HEK293 (cell line): ENCODE data around the gene CMIP.

Experiments
- KLF17 ChIP-seq: fragments of 450-650 bp; formaldehyde crosslinking; IDR thresholded peaks from 2 replicates; pipeline ENCODE4 v1.5.1; 2016; ENCODE audit warnings: missing biosample characterization, missing genetic modification characterization
- ZNF664 ChIP-seq: fragments of 450-650 bp; formaldehyde crosslinking; IDR thresholded peaks from 2 replicates; pipeline ENCODE4 v1.5.1; 2016; ENCODE audit warnings: missing biosample characterization, missing genetic modification characterization
- TF ChIP-seq, protein P1 (sequence below): fragments of 450-650 bp; IDR thresholded peaks from 2 replicates; pipeline ENCODE4 v1.5.1; 2018; ENCODE audit warnings: missing biosample characterization, missing genetic modification characterization

DNA sequence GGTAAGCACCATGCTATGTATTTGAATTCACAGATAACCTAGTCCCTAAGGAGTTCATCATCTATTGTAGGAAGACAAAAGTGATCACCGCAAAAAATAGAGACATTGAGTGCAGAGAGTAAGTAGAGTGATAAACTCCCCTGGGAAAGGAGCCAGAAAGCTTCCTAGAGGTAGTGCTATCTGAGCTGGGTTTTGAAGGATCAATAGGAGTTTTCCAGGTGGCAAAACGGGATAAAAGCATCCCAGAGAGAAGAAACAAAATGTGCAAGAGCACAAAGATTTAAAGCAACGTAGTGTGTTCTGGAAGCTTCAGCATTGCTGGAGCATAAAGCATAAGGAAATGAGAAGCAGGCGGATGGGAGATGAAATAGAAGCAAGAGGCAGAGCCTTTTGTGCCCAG is 213.8 kb downstream of the CMIP start:
- no peak for TF ChIP-seq KLF17 (tag by site-specific recombination)
- TF ChIP-seq, protein P1, sequence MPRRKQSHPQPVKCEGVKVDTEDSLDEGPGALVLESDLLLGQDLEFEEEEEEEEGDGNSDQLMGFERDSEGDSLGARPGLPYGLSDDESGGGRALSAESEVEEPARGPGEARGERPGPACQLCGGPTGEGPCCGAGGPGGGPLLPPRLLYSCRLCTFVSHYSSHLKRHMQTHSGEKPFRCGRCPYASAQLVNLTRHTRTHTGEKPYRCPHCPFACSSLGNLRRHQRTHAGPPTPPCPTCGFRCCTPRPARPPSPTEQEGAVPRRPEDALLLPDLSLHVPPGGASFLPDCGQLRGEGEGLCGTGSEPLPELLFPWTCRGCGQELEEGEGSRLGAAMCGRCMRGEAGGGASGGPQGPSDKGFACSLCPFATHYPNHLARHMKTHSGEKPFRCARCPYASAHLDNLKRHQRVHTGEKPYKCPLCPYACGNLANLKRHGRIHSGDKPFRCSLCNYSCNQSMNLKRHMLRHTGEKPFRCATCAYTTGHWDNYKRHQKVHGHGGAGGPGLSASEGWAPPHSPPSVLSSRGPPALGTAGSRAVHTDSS (tag by site-specific recombination), result no peak
- no peak for TF ChIP-seq ZNF664 (tag by site-specific recombination)
